ENCODE results near the gene MBD3.

MBD3 gene

DNA sequence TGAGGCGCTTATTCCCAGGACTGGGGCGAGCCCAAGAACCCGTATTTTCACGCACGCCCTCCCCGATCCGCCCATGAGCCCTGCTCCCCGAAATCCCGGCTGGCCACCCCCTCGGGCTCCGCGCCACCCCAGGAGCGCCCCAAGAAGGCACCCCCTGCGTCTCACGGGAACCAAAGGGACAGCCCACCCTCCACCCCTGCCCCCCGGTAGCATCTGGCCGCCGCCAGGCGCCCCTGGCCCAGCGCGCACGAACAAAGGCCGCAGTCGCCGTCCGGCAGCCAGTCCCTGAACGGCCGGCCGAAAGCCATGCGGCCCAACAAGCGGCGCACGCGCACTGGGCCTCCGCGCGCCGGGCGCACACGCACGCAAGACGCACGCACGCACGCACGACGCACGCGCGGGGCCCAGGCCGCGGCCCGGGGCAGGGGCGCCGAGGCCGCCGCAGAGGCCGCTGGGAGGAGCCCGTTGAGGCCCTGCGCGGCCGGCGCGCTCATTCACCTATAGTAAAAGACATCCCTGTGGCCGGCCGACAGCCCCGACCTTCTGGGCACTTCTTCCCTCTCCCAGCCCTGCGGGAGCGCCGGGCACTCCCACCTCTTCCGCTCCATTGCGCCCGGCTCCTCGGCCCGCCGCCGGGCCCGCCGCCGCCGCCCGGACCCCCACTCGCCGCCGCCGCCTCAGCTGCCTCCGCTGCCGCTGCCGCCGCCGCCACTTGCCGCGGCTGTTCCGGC, 476 bp downstream of the MBD3 start:
- DNase-seq: peak; percentile 73

DNA sequence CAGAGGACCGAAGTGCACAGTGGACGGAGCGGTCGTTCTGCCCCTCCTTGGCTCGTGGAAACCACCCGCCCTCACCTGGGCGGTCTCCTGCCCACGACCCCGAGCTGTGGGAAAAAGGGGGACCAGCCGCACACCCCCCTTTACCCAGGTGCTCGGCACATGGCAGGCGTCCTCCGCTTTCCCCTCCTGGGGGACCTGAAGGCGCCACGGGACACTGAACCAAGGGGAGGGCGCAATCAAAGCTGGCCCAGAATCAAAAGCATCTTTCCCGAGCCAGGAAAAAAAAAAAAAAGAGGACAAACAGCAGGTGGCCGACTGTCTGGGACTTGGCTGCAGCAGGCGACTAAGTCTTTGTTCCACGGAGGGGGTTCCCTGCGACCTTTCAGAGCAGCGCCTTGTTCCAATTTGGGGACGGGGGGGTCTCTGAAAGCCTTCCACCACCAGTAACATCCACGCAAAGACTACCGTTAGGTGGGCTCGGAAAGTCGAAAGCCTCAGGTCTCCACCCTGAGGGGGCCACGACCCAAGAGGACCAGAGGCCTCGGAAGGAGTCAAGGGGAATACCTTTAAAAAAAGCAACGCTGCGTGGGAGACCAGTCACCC, 1.1 kb downstream of the MBD3 start:
- no peak for DNase-seq

DNA sequence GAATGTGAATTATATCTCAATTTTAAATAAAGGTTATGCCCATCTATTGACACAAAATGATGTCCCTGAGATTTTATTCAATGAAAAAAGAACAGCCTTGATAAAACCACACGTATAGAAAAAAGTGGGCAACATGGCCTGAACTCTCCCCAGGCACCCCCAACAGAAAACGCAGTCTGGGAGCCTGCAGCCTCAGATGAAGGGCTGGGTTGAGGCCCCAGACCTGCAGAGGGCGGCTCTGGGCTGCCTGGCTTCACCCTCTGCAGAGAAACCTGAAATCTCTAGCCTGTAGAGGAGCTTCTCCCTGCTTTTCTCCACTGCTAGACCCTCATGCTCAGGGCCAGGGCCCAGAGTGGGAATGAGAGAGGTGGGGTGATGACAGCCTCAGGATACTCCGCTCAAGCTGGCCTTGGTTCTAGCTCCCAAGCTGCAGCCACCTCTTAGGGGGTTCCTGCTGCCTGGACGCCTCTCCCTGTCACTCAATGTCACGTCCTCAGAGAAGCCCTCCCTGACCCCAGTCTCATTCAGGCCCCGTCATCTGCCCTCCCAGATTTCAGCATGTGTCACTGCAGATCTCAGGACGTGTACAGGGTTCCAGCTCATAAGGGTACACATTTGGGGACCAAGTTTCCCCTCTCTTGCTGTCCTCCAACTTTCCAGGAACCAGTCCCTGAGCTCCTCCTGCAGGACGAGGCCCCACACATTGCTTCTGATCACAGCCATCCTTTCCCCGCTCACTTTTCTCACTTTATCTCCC, 1.8 kb downstream of the MBD3 start:
- no peak for DNase-seq

DNA sequence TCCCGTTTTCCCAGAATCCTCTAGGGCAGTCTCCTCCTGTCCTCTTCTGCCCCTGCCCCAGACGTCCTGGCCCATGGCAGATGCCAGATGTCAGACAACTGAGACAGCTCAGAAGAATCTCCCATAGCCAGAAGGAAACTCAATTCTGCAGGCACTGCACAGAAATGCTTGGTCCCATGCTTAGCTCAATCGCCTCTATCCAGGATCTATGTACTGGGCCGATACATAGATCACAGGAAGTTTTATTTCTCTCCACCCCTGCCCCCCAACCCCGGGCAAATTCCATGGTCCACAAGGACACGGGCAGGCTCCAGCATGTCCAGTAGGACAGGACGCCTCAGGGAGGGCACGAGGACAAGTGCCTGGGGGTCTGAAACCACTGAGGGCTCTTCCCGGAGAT, 4.8 kb downstream of the MBD3 start:
- no peak for DNase-seq

DNA sequence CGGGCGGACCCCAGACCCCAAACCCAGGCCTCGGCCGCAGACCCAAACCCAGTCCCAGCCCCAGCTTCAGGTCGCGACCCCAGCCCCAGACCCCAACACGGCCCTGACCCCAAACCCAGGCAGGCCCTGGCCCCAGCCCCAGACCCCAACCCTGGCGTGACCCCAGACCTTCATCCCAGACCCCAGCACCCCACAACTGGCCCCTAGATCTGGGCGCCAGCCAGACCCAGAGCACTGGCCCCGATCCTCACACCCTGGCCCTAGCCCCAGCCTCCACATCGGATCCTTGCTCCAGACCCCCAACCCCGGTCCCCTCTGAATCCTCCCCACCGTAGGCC, 7.5 kb downstream of the MBD3 start:
- DNase-seq: no peak

DNA sequence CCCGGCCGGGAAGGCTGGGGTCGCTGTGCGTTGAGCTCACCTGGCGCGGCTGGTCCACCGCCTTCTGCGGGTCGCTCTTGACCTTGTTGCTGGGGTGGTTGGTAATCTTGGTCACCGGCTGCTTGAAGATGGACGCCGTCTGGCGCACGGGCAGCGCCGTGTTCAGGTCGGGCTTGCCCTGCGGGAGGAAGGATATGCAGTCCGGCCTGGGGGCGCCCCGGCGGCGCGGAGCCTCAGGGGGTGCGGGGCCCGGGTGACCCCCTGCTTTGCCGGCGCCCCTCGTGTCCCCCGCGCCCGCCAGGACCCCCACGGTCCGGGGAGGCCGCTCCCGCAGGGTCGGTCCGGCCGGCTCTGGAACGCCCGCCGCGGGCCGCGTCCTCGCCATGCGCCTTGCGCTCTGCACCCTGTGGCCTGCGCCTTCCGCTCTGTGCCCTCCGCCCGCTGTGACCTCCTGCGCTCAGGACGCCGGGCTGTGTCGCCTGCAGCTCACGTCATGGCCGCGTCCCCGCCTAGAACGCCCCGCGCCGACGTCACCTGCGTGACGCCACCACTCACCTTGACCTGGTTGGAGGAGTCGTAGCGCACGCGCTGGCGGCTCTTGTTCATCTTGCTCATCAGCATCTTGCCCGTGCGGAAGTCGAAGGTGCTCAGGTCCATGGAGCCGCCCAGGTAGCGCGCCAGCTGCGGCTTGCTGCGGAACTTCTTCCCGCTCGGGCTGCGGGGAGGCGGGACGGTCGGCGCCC, 8.0 kb downstream of the MBD3 start:
- no peak for DNase-seq

DNA sequence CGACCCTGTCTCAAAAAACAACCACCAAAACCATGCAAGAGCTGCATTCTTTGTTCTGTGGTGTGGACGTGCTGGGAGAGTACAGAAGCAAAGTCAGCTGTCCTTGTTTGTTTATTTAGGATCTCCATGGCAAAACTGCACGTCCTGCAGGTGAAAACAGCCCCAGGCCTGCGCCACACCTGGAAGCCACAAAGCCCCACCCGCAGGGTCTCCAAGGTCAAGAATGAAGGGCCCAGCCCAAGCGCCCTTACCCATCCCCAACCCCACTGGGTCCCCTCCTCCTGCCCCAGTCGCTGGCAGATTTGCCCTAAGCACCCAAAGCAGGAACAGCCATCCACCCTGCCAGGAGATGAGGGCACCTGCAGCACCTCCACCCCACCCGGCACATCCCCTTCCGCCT, 10.5 kb downstream of the MBD3 start:
- no peak for DNase-seq

DNA sequence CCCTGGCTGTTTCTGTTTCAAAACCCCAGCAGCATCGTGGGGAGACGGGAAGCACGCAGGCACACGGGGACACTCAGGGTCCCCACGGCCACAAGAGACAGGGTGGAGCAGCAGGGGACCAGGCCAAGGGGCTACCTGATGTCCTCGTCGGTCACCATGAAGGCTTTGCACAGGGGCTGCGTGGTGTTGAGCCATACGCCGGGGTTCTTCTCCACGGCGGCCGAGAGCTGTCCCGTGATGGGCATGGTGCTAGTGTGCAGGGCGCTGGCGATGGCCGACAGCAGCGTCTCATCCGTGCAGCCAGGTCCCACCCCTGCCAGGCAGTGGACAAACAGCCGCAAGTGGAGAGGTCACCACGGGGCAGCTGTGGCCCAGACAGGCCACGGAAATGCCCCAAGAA, 11.7 kb downstream of the MBD3 start:
- DNase-seq: no peak

DNA sequence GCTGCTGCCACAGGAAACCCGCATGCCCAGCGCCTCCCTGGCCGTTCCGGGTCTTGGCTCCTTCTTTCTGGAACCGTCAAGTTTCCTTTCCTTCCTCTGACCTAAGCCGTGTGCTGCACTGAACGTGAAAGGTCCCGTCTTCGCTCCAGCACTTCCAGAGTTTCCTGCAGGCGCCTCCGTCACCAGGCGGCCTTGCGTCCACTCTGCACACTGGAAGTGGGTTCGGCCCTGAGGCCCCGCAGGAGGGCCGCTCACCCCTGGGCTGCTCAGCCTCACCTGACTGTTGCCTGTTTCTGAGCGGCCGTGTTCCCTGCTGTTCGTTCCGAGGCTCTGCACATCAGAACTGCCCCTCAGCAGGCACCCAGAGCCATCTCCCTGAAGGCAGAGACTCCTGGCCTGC, 12.3 kb downstream of the MBD3 start:
- DNase-seq: no peak

DNA sequence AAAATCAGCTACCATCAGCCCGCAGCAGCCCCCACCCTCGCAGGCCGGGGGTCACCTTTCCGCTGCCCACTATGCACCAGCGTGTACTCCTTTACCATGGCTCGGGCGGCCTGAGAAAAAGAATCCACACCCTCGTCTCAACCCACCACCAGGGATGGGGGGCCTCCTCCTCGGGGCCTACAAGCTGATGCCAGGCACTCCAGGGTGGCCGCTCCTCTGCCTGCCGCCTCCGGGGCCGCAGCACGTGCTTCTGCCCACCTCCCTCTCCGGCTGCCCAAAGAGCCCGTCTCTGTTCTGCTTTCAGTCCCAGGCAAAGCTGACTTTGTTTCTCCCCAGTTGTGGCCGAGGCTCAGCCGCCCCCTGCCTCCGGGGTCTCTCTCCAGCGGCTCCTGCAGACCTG, 13.4 kb downstream of the MBD3 start:
- DNase-seq: no peak

DNA sequence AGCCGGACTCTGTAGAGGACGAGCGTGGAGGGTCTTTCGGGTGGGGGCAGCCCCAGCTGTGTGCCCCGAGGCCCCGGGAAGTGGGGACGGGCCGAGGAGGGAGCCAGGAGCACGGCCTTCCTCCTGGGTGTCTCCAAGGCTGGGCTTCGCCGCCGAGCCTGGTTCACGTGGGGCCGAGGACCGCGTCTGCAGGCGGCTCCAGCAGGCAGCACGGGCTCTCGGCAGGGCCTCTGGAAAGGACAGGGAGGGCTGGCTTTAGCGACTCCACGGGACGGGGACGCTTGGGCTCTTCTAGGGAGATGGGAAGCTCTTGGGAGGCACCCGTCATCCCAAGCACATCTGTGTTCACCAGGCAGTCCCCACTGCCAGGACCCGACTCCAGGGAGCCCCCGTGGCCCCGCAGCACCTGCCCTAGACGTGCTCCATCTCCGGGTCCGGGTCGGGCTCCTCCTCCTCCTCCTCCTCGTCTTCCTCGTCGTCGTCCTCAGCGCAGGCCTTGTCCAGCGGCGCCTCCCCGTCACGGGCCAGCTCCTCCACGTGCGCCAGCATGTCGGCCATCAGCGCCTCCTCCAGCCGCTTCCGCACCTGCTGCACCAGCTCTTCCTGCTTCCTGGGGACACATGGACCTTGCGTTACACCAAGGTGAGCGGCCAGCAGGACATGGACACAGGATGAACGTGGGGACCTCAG, 14.6 kb downstream of the MBD3 start:
- DNase-seq: no peak

DNA sequence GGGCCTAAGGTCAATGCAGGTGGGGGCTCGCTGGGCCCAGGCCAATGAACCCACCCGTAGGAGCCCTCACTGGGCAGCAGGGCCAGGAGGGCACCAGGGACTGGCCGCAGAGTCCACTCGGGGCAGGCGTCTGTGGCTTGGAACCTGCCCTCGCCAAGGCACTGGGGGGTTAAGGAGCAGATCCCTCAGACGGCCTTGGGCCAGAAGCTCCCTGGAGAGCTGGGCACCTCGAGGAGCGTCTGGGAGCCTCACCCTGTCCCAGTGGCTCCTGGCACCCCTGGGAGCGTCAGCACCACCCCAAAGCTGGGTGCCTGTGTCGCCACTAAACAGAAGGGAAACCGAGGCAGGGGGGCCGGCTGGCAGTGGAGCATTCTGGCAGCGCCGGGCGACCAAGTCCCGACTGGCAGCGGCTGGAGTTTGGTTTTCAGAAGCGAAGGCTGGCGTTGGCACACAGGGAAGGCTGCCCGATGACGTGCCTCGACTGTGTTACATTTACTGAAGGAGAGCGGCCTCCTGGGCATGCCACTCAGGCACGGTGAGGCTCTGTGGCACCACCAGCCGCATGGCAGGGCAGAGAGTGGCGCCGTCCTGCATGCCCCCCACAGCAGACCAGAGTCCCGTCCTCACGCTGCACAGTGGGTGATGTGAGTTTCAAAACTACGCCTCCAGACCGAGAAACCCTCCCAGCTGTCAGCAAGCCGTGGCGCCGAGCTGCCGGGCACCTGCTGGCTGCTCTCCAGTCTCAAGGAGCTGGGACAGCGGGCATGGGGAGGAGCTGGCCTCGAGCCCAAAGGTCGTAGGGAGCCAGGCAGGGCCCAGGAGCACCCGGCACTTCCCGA, 15.4 kb downstream of the MBD3 start:
- no peak for DNase-seq

DNA sequence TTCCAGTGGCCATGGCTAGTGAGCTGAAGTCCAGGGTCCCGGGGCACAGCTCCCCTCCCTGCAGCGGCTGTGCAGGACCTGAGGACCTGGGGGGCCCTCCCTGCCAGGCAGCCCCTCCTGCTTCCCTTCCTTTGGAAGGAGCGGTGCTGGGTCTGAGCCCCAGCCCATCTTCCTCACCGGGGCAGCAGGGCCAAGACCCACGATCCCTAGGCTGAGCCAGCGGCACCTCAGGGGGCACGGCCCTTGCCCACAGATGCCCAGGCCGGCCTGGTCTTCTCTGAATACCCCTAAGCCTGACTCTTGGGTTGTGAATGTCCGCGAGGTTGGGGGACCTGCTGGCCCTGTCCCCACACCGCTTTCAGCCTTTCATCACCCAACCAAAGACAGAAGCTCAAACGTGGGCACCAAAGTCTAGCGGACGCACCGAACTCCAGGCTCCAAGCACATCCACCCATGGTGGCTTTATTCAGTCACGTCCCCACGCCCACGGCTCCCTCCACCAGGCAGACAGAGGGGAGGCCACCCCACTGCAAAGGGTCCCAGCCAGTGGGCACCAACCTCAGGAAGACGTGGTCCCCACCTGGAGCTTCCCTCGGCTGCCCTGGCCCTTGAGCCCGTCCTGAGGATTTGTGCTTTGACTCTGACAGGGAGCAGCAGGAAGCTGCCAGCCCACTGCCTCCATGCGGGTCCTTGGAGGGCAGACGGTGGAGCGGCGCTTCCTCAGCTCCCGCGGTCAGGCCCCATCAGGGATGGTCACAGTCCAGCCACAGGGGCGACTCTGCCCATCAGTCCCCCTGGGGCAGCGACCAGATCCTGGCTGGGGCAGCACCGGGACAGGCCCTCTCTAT, 16.2 kb downstream of the MBD3 start:
- DNase-seq: no peak

DNA sequence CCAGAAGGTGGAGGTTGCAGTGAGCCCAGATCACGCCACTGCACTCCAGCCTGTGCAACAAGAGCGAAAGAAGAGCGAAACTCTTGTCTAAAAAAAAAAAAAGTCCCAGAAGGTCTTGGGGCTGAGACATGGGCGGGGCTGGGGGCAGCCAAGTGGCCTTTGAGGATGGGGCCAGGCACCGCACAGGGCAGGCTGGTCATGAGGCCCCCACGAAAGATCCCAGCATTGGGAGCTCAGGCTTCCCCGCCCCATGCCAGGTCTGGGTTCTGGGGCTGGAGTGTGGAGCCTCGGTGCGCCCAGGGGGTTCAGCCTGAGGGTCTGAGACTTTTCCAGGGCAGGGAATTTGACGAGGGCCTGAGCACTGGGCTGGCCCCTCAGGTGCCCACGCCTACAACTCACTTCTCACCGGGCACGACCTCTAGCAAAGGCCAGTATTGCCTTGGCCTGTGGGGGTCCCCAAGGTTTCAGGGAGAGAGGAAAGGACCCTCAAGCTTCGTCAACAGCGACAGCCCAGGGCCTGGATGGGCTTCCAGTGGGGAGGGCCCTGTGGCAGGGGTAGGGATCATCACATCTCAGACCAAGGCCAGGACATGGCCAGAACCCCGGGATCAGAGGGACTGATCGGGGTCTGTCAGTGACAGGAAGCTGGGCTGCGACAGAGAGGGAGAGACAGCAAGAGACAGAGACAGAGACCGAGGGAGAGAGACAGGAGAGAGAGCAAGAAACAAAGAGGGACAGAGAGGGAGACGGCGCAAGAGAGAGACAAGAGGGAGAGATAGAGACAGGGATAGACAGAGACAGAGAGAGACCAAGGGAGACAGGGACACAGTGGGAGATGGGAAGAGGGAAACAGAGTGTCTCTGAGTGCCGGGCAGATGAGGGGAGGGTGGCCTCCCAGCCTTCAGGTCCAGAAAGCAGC, 17.1 kb downstream of the MBD3 start:
- DNase-seq: no peak

DNA sequence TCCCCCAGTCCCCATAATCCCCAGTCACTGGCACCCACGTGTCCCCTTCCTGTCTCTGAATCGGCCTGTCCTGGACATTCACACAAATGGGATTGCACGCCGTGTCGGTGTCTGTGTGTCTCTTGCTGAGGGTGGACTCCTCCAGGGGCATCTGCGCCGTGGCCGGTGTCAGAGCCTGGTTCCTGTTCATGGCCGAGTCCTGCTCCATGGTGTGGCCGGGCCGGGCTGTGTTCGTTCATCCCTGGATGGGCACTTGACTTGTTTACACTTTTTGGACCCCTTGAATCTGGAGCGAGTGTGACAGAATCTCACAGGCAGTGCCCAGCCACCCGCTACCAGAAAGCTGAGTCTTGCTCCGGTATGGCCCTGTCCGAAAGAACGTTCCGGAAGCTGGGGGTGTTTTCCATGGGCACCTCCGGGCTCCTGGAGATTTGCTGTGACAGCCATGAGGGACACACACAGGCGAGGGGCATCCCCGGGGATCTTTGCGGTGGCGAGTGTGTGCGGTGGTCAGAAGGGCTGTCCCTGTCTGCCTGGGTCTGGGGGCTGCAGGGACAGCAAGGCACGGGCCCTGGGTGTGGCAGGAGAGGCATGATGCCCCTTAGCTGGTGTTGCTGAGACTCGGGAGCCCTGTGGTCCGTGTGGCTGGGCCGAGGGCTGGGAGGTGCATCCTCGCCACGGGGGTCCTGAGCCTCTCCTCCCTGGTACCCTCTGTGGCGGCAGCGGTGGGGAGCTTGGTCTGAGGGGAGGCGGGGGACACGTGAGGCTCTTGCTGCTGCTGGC, 18.1 kb downstream of the MBD3 start:
- no peak for DNase-seq

DNA sequence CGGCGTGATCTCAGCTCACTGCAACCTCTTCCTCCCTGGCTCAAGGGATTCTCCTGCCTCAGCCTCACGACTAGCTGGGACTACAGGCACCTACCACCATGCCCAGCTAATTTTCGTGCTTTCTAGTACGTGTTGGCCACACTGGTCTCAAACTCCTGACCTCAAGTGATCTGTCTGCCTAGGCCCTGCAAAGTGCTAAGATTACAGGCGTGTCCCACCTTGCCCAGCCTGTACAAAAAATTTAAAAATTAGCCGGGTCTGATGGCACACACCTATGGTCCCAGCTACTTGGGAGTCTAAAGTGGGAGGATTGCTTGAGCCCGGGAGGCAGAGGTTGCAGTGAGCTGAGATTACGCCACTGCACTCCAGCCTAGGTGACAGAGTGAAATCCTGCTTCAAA, 19.9 kb downstream of the MBD3 start:
- DNase-seq: no peak

DNA sequence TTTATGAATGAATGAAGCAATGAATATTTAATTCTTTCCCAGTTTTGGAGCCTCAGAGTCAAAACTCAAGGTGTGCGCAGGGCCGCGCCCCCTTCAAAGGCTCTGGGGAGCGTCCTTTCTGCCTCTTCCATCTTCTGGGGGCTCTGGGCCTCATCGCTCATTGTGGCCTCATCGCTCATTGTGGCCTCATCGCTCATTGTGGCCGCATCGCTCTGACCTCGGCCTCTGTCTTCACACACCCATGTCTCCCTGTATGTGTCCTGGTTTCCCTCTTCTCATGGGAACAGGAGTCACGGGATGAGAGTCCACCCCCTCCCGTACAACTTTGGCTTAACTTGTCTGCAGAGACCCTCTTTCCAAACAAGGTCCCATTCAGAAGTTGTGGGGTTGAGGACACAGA, 21.3 kb downstream of the MBD3 start:
- DNase-seq: no peak

DNA sequence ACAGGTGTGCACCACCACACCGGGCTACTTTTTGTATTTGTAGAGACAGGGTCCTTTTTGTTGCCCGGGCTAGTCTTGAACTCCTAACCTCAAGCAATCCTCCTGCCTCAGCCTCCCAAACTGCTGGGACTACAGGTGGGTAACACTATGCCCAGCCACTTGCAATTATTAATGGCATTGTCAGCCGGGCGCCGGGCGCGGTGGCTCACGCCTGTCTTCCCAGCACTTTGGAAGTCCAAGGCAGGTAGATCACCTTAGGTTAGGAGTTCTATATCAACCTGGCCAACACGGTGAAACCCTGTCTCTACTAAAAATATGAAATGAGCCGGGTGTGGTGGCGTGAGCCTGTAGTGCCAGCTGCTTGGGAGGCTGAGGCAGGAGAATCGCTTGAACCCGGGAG, 21.8 kb downstream of the MBD3 start:
- DNase-seq: no peak

DNA sequence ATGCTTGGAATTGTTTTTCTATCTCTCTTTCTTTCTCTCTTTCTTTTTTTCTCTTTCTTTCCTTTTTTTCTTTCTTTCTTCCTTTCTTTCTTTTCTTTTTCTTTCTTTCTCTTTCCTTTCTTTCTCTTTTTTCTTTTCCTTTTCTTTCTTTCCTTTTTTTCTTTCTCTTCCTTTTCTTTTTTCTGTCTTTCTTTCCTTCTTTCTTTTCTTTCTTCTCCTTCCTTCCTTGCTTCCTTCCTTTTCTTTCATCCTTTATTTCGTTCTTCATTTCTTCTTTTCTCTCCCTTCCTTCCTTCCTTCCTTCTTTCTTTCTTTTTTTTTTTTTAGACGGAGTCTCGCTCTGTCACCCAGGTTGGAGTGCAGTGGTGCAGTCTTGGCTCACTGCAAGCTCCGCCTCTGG, 22.7 kb downstream of the MBD3 start:
- no peak for DNase-seq

Data from effector CD4-positive, alpha-beta T cell (primary cell).